Measurements from ENCODE around the gene RREB1.
A peak's percentile ranks its signal among the peaks of the same experiment; 100 is the strongest.
"Not testable (repeated sequence)": the region's sequence is repeated elsewhere in the genome, so short reads cannot be mapped to it uniquely, and the experiment has no call there.

Gene RREB1

GRCh38 chr6:7147051-7147671 lies 39.4 kb downstream of the RREB1 start:
- peak; percentile 65 for DNase-seq

- no peak for DNase-seq
These were observed 40.5 kb downstream of the RREB1 start for GRCh38 chr6:7148100-7148822.

- peak; percentile 62 for DNase-seq
These were observed 42.8 kb downstream of the RREB1 start for GRCh38 chr6:7150381-7151064.

- DNase-seq: no peak
These were observed 43.6 kb downstream of the RREB1 start for GRCh38 chr6:7151381-7151780.

GRCh38 chr6:7152462-7152861 lies 44.7 kb downstream of the RREB1 start:
- DNase-seq: no peak

GRCh38 chr6:7153789-7154188 lies 46.0 kb downstream of the RREB1 start:
- no peak for DNase-seq

GRCh38 chr6:7154341-7155139 lies 46.8 kb downstream of the RREB1 start:
- peak; percentile 88 for DNase-seq

- DNase-seq: no peak
These were observed 48.3 kb downstream of the RREB1 start for GRCh38 chr6:7155871-7156579.

GRCh38 chr6:7156643-7157278 lies 49.0 kb downstream of the RREB1 start:
- no peak for DNase-seq

- not testable (repeated sequence) for DNase-seq
These were observed 49.5 kb downstream of the RREB1 start for GRCh38 chr6:7157307-7157706.

GRCh38 chr6:7157752-7158616 lies 50.2 kb downstream of the RREB1 start:
- no peak for DNase-seq

GRCh38 chr6:7159790-7160525 lies 52.2 kb downstream of the RREB1 start:
- peak; percentile 69 for DNase-seq

GRCh38 chr6:7161253-7161623 lies 53.5 kb downstream of the RREB1 start:
- no peak for DNase-seq

- DNase-seq: no peak
These were observed 54.1 kb downstream of the RREB1 start for GRCh38 chr6:7161845-7162244.

GRCh38 chr6:7163661-7164071 lies 55.9 kb downstream of the RREB1 start:
- DNase-seq: peak; percentile 43

GRCh38 chr6:7164536-7165001 lies 56.8 kb downstream of the RREB1 start:
- no peak for DNase-seq

GRCh38 chr6:7165002-7165889 lies 57.5 kb downstream of the RREB1 start:
- peak; percentile 95 for DNase-seq

- no peak for DNase-seq
These were observed 58.1 kb downstream of the RREB1 start for GRCh38 chr6:7165890-7166267.
